ENCODE data around the gene ACSM6. TPM values are rescaled to one million over a fixed set of nuclear protein-coding genes. Genes with fewer than 3 reads are reported as not detected.
"Not testable (repeated sequence)": the region's sequence is repeated elsewhere in the genome, so short reads cannot be mapped to it uniquely, and the experiment has no call there.

ACSM6 gene
- total RNA-seq, 1 donor from 2014 or later, result not detected

DNA sequence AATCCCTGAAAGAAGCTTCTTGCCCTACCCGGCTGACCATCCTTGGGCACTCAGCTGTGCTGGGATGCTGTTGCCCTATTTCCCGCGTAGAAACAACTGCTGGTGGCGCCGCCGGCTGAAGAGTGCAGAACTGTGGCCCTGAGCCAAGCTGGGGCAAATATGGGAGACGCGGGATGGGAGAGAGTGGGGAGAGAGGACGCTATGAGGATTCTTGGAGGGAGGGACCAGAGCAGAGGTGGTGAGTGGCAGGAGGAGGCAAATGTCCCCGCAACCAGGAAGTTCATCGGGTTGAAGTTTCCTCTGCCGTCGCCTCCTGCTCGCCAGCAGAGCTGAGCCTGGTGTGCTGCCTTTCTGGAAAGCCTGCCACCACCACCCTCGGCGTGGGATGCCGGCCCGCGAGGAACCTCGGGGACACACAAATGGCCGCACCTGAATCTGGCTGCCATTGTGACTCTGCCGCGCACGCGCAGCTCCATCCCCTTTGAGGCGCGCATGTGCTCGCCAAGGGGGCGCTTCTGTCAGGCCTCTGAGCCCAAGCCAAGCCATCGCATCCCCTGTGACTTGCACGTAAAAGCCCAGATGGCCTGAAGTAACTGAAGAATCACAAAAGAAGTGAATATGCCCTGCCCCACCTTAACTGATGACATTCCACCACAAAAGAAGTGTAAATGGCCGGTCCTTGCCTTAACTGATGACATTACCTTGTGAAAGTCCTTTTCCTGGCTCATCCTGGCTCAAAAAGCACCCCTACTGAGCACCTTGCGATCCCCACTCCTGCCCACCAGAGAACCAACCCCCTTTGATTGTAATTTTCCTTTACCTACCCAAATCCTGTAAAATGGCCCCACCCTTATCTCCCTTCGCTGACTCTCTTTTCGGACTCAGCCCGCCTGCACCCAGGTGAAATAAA is 36.9 kb downstream of the ACSM6 start:
- peak overlapping the region; percentile 42 for H3K4me3 ChIP-seq (ENCODE audit: low read depth, low read length)
- H3K36me3 ChIP-seq (ENCODE audit: control insufficient read depth, insufficient read depth, low read length); DNase-seq (ENCODE audit: low read depth); FAIRE-seq; H3K27me3 ChIP-seq (ENCODE audit: control insufficient read depth, insufficient read depth, low read length): not testable (repeated sequence)
- TF ChIP-seq, protein P1, sequence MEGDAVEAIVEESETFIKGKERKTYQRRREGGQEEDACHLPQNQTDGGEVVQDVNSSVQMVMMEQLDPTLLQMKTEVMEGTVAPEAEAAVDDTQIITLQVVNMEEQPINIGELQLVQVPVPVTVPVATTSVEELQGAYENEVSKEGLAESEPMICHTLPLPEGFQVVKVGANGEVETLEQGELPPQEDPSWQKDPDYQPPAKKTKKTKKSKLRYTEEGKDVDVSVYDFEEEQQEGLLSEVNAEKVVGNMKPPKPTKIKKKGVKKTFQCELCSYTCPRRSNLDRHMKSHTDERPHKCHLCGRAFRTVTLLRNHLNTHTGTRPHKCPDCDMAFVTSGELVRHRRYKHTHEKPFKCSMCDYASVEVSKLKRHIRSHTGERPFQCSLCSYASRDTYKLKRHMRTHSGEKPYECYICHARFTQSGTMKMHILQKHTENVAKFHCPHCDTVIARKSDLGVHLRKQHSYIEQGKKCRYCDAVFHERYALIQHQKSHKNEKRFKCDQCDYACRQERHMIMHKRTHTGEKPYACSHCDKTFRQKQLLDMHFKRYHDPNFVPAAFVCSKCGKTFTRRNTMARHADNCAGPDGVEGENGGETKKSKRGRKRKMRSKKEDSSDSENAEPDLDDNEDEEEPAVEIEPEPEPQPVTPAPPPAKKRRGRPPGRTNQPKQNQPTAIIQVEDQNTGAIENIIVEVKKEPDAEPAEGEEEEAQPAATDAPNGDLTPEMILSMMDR (IDR thresholded peaks at IDR 0.05; ENCODE audit: insufficient read depth, low read length, severe bottlenecking), result peak; percentile 5

DNA sequence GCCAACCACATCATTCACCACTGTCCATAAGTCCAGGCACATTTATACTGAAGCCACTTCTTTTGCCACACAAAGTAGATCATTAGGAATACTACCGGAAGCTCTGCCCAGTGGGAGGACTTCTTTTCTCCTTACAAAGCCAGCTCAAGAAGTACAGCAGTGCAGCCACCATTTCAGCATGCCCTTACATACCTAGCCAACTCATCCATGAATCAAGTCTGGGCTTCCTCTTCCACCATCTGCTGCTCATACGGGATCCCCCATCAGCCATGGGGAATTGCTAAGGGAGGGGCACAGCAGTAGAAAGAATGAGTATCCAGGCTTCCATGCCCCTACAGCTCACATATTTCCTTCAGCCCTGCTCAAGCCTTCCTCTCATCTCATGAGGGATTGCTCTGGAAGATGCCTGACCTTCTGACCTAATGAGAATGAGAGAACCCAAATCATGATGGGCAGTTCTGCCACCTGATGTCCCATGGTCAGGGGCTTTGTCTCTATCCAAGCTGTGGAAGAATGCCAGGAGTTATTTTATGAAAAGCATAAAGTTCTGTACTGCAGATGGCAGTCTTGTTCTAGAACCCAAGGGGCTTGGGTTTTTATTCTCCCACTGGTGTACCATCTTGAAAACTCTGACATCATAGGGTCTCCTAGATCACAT is 39.5 kb downstream of the ACSM6 start:
- no peak for FAIRE-seq
- Histone ChIP-seq H3K4me3 (ENCODE audit: low read depth, low read length) (no peak overlapping the region), H3K36me3 (ENCODE audit: control insufficient read depth, insufficient read depth, low read length) (peaks cover 9% of the 10 kb centered on the region), H3K27me3 (ENCODE audit: control insufficient read depth, insufficient read depth, low read length) (no peaks in the 10 kb centered on the region)
- TF ChIP-seq, protein P1 (IDR thresholded peaks at IDR 0.05; ENCODE audit: insufficient read depth, low read length, severe bottlenecking), result no peak
- peak; percentile 55 for DNase-seq (ENCODE audit: low read depth)

DNA sequence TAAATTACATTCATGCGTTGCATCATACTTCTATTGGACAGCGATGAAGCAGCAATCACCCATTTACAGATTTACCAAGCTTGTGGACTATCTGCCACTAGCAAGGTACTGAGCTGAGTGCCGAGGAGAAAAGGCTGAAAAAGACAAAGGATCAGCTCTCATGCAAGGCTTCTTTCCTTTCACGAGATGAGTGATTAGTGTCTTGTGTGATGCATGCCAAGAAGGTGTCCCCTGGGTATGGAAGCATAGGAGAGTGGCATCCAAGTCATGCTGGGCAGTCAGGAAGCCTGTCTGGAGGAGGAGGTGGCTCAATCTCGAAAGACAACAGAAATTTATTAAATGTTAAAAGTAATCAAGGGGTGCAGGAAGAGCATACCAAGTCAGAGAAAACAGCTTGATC is 40.9 kb downstream of the ACSM6 start:
- Histone ChIP-seq H3K4me3 (ENCODE audit: low read depth, low read length) (no peak overlapping the region), H3K36me3 (ENCODE audit: control insufficient read depth, insufficient read depth, low read length) (peaks cover 11% of the 10 kb centered on the region), H3K27me3 (ENCODE audit: control insufficient read depth, insufficient read depth, low read length) (no peaks in the 10 kb centered on the region)
- TF ChIP-seq, protein P1 (IDR thresholded peaks at IDR 0.05; ENCODE audit: insufficient read depth, low read length, severe bottlenecking), result no peak
- DNase-seq (ENCODE audit: low read depth), result no peak
- no peak for FAIRE-seq

DNA sequence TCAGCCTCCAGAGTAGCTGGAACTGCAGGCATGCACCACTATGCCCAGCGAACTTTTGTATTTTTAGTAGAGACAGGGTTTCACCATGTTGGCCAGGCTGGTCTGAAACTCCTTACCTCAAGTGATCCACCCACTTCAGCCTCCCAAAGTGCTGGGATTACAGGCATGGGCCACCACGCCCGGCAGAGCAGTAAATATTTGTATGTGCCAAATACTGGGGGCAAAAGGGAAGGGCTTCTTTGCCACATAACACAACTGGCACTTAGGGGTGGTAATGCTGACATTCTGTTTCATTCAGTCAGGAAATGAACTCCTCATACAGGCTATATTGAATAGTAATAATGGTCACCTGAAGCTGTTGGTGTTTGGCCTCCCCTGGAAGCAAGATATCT is 41.6 kb downstream of the ACSM6 start:
- DNase-seq (ENCODE audit: low read depth), result no peak
- Histone ChIP-seq H3K27me3 (ENCODE audit: control insufficient read depth, insufficient read depth, low read length) (no peaks in the 10 kb centered on the region), H3K36me3 (ENCODE audit: control insufficient read depth, insufficient read depth, low read length) (peaks cover 12% of the 10 kb centered on the region), H3K4me3 (ENCODE audit: low read depth, low read length) (no peak overlapping the region)
- TF ChIP-seq, protein P1 (IDR thresholded peaks at IDR 0.05; ENCODE audit: insufficient read depth, low read length, severe bottlenecking), result no peak
- FAIRE-seq, result no peak

DNA sequence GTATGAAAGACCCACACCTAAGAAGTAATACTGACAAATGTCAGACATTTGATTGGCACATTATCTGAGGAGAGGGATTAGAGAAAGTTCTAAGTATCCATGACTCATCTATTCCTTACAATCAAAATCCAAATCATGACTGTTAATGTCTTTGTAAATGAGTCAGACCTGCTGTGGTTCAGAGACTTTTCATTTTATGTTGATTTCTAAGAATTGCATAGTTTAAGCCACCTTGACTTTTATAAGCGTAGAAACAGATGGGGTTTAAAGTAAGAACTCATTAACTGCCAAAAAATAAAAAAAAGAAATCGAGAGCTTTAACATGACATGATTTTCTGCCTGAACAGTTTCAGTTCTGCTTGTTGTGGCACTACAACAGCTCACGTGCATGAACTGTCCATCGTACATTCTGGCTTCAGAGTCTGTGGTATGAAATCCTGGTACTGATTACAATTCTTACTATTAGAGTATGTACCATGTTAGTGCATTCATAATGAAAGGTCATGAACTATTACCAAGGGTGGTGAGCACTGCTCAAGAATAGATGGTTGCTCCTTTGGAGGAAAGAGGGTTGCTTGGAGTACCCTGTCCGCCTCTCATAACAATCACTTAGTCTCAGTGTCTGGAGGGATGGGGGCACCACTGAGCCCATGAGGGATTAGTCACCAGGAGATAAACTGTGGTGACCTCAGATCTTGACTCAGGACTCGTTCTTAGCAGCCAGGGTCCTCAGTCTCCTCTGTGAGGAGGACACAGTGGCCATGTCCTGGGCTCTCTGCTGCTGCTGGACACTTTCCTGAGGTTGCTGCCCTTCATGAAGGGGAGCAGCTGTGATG is 42.2 kb downstream of the ACSM6 start:
- TF ChIP-seq, protein P1 (IDR thresholded peaks at IDR 0.05; ENCODE audit: insufficient read depth, low read length, severe bottlenecking), result no peak
- DNase-seq (ENCODE audit: low read depth), result peak; percentile 83
- peaks cover 17% of the 10 kb centered on the region for H3K36me3 ChIP-seq (ENCODE audit: control insufficient read depth, insufficient read depth, low read length)
- H3K27me3 ChIP-seq (ENCODE audit: control insufficient read depth, insufficient read depth, low read length), result no peaks in the 10 kb centered on the region
- FAIRE-seq, result no peak
- no peak overlapping the region for H3K4me3 ChIP-seq (ENCODE audit: low read depth, low read length)
